LNCaP clone FGC (cell line): Measurements from ENCODE around the gene NAB2.

ENCODE experiments used
- DNase-seq: peaks from one replicate; pipeline ENCODE4 v3.0.0-alpha.2; 2011; ENCODE audit warnings: low read depth
- H3K4me3 ChIP-seq: 2 replicates; pipeline ENCODE4 v1.5.1; 2011; ENCODE audit warnings: mild to moderate bottlenecking, low read depth, low read length, control low read depth
- TF ChIP-seq, protein P1 (sequence below): IDR thresholded peaks from 2 replicates; pipeline ENCODE4 v1.5.1; 2012; ENCODE audit warnings: mild to moderate bottlenecking; ENCODE audit not compliant: control insufficient read depth, insufficient read depth; ENCODE audit errors: extremely low read depth

NAB2 gene, protein sequence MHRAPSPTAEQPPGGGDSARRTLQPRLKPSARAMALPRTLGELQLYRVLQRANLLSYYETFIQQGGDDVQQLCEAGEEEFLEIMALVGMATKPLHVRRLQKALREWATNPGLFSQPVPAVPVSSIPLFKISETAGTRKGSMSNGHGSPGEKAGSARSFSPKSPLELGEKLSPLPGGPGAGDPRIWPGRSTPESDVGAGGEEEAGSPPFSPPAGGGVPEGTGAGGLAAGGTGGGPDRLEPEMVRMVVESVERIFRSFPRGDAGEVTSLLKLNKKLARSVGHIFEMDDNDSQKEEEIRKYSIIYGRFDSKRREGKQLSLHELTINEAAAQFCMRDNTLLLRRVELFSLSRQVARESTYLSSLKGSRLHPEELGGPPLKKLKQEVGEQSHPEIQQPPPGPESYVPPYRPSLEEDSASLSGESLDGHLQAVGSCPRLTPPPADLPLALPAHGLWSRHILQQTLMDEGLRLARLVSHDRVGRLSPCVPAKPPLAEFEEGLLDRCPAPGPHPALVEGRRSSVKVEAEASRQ

DNA sequence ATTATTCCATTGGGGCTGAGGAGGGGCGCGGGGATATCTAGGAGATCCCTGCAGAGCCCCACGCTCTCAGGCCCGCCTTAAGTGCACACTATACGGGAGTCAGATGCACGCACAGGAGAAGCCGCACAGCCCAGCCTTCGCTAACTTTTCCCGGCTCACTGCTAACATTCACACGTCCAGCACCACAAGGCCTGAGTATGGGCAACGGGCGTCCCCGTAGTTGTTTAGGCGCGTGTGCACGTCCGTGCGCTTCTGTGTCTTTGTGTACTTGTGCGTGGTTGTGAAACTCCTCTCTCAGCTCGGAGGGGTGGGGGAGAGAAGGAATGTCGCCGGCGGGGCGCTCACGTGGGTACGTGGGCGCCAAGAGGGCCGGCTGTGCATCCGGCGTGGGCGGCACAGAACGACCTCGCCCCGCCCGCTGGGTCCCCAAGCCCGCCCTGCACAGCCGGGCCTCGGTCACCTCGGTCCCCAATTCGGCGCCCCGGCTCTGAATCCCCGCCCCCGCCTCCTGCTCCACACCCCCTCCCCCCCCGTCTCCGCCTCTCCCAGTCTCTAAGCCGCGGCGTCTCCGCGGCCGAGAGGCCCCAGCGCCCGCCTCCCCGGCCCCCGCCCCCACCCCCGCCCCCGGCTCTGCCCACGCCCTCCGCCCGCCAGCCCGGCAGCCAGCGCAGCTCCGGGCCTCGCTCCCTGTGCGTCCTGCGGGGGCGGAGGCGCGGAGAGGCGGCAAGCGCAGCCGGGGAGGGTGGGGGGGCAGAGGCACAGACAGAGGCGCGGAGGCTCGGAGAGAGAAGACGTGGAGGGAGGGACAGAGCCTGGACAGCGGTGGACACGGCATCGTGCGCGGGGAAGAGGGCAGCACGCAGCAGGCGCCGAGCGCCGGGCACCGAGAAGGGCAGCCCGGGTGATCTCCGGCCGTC lies at the start of gene NAB2:
Gene NAB2, plus strand, starts transcription at position 761 of the 917 bp plus-strand sequence. CDS start 158 bp downstream, outside the sequence.
- DNase-seq, result peak; percentile 76
- H3K4me3 ChIP-seq, result peak within 1 kb of the TSS; percentile 76
- TF ChIP-seq, protein P1, sequence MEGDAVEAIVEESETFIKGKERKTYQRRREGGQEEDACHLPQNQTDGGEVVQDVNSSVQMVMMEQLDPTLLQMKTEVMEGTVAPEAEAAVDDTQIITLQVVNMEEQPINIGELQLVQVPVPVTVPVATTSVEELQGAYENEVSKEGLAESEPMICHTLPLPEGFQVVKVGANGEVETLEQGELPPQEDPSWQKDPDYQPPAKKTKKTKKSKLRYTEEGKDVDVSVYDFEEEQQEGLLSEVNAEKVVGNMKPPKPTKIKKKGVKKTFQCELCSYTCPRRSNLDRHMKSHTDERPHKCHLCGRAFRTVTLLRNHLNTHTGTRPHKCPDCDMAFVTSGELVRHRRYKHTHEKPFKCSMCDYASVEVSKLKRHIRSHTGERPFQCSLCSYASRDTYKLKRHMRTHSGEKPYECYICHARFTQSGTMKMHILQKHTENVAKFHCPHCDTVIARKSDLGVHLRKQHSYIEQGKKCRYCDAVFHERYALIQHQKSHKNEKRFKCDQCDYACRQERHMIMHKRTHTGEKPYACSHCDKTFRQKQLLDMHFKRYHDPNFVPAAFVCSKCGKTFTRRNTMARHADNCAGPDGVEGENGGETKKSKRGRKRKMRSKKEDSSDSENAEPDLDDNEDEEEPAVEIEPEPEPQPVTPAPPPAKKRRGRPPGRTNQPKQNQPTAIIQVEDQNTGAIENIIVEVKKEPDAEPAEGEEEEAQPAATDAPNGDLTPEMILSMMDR, result no peak

DNA sequence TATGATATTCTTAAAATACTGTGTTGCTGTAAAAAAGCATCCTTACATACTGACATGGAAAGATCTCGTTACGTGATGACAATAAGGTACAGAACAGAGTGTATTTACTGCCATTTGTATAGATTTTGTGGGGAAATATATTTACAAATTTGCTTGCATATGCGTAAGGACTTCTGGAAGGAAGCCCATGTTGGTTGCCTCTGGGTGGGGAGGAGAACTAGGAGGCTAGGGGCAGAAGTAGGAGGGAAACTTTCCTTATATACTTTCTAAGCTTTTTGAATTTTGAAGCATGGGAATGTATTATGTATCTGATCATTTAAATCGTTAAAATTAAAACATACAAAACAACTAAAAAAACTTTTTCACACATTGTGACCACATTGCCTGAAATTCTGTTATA lies 48.7 kb upstream of the NAB2 start:
- DNase-seq, result no peak
- TF ChIP-seq, protein P1, result no peak
- no peak overlapping the region for H3K4me3 ChIP-seq

DNA sequence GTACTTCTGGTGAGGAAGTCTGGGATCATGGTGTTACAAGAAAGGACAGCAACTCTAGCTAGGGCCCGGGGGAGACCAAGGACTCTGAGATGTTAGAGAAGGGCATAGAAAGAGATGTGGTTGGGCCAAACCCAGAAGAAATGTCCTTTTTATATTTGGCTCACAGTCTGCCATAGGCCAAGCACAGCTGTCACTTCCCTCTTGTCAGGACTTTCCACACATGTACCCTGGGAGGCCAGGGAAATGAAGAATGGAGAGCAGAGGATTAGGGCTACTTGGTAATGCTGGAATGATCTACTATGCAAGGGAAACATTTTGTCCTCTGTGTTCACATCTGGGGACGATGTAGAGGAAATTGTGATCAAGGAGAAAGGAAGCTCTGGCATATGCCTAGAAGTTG lies 48.2 kb upstream of the NAB2 start:
- no peak overlapping the region for H3K4me3 ChIP-seq
- TF ChIP-seq, protein P1, result no peak
- no peak for DNase-seq

DNA sequence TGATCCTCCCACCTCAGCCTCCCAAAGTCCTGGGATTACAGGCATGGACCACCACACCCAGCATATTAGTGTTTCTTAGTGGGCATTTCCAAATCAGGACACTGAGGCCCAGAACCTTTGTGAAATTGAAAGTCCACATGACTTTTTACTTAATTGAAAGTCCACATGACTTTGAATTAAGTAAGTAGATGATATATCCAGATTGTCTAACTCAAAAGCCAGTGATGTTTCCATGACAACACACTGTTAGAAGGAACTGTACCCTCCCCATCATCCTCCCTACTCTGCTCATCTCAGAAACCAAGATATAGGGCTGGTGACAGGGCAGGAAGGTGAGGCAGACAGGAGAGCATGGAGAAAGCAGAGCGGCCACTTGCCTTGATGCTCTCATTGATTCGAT lies 46.2 kb upstream of the NAB2 start:
- TF ChIP-seq, protein P1, result no peak

DNA sequence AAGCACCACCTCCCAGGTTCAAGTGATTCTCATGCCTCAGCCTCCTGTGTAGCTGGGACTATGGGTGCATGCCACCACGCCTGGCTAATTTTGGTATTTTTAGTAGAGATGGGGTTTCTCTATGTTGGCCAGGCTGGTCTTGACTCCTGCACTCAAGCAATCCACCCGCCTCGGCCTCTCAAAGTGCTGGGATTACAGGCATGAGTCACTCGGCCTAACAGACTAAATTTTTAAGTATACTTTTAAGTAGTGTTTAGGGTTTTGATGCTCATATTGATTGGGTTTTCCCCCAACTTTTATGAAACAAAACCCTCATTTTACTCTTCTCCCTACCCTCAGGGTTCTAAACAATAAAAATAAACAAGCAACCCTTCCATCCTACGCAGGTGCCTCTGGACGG lies 44.4 kb upstream of the NAB2 start:
- DNase-seq, result no peak
- TF ChIP-seq, protein P1, result no peak
- H3K4me3 ChIP-seq, result no peak overlapping the region

More for the DNA sequence above, 46.2 kb upstream of the NAB2 start:
- no peak for DNase-seq
- H3K4me3 ChIP-seq, result no peak overlapping the region

DNA sequence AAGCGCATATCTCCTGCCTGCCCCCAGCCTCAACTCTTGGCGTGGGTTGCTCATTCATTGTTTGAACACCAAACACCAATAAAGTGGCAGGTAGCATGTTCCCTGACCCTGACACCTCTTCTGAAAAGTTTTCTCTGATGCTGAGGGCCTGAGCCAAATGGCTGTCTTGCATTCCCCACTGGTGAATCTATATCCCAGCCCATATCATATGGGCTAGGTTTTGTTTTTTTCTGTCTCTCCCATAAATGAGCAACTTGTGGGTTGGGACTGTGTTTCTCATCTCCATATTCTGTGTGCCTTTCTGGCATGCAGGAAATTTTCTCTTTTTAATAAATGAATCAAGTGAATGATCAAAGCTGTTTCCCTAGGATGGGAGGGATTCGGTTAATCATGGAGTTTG lies 44.0 kb upstream of the NAB2 start:
- TF ChIP-seq, protein P1, result no peak
- DNase-seq, result no peak
- H3K4me3 ChIP-seq, result no peak overlapping the region
